Measurements from ENCODE around the gene METTL14.
"Not testable (repeated sequence)": the region's sequence is repeated elsewhere in the genome, so short reads cannot be mapped to it uniquely, and the experiment has no call there.

METTL14 gene

GRCh38 chr4:118684873-118685811, at the start of gene METTL14:
METTL14 (plus strand) TSS chr4:118685392; CDS start chr4:118685535, 143 bp downstream.
- peak; percentile 78 for DNase-seq (ENCODE audit: low read depth)

- DNase-seq (ENCODE audit: low read depth) = not testable (repeated sequence)
Observed at GRCh38 chr4:118636126-118636525, 49.1 kb upstream of the METTL14 start.

GRCh38 chr4:118664665-118665064, 20.5 kb upstream of the METTL14 start:
- DNase-seq (ENCODE audit: low read depth) = not testable (repeated sequence)

GRCh38 chr4:118669220-118669619, 16.0 kb upstream of the METTL14 start:
- DNase-seq (ENCODE audit: low read depth) = peak; percentile 29

- not testable (repeated sequence) for DNase-seq (ENCODE audit: low read depth)
Observed at GRCh38 chr4:118670968-118671367, 14.2 kb upstream of the METTL14 start.

- no peak for DNase-seq (ENCODE audit: low read depth)
Observed at GRCh38 chr4:118676128-118676527, 9.1 kb upstream of the METTL14 start.

GRCh38 chr4:118680808-118681207, 4.4 kb upstream of the METTL14 start:
- no peak for DNase-seq (ENCODE audit: low read depth)

- DNase-seq (ENCODE audit: low read depth) = no peak
Observed at GRCh38 chr4:118682928-118683327, 2.3 kb upstream of the METTL14 start.

- DNase-seq (ENCODE audit: low read depth) = no peak
Observed at GRCh38 chr4:118683513-118683912, 1.7 kb upstream of the METTL14 start.

- DNase-seq (ENCODE audit: low read depth) = no peak
Observed at GRCh38 chr4:118703118-118703517, 17.9 kb downstream of the METTL14 start.

GRCh38 chr4:118711052-118711451, 25.9 kb downstream of the METTL14 start:
- no peak for DNase-seq (ENCODE audit: low read depth)

- DNase-seq (ENCODE audit: low read depth) = no peak
Observed at GRCh38 chr4:118712872-118713271, 27.7 kb downstream of the METTL14 start.

- DNase-seq (ENCODE audit: low read depth) = no peak
Observed at GRCh38 chr4:118714682-118715081, 29.5 kb downstream of the METTL14 start.

GRCh38 chr4:118716304-118716703, 31.1 kb downstream of the METTL14 start:
- DNase-seq (ENCODE audit: low read depth) = no peak

- DNase-seq (ENCODE audit: low read depth) = no peak
Observed at GRCh38 chr4:118718511-118719170, 33.4 kb downstream of the METTL14 start.

- no peak for DNase-seq (ENCODE audit: low read depth)
Observed at GRCh38 chr4:118721752-118722151, 36.6 kb downstream of the METTL14 start.

GRCh38 chr4:118723369-118723768, 38.2 kb downstream of the METTL14 start:
- no peak for DNase-seq (ENCODE audit: low read depth)

- no peak for DNase-seq (ENCODE audit: low read depth)
Observed at GRCh38 chr4:118727360-118727759, 42.2 kb downstream of the METTL14 start.

GRCh38 chr4:118729287-118730286, 44.4 kb downstream of the METTL14 start:
- no peak for DNase-seq (ENCODE audit: low read depth)

- DNase-seq (ENCODE audit: low read depth) = no peak
Observed at GRCh38 chr4:118730683-118731082, 45.5 kb downstream of the METTL14 start.

- DNase-seq (ENCODE audit: low read depth) = no peak
Observed at GRCh38 chr4:118732591-118733330, 47.6 kb downstream of the METTL14 start.

Data from activated T-cell treated with anti-CD3 and anti-CD28 coated beads for 1 hour (primary cell).